NCI-H187 (cell line): Measurements from ENCODE around the gene DDX23.

ENCODE experiments used
- DNase-seq, 2 experiments: peaks; one replicate each; lab custom pipeline; 2025; lab: John Stamatoyannopoulos, UW

Gene DDX23

DNA sequence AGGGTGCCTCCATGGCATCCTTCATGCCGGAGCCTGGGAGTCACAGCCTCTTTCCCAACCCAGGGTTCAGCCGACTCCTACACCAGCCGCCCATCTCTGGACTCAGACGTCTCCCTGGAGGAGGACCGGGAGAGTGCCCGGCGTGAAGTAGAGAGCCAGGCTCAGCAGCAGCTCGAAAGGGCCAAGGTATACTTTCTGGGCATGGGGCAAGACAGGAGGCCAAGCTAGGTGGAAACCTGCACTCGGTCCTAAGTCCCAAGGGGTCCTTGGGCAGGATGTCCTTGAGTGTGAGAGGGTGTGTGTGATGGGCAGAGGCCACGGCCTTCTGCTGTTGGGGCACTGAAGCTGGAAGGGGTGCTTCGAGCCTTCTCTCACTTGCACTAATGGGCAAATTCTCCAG lies 28.7 kb downstream of the DDX23 start:
- DNase-seq: no peak

DNA sequence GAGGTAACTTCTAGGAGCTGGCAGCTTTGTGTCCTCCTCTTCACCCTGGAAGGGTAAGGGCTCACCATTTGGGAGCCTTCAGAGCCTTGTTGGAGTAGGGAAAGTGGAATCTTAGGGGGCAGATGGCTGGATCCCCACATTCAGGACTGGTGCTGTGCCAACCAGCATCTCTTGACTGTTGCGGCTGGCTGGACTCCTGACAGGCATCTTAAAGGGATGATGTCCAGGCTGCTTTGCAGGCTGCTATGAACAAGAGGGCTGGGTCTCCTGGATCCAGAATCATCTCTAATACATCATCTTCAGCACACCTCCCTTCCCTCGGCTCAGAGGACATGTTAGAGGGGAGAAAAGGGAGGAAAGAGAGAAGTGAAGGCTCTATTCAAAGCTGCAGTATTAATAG lies 29.3 kb downstream of the DDX23 start:
- no peak for DNase-seq

DNA sequence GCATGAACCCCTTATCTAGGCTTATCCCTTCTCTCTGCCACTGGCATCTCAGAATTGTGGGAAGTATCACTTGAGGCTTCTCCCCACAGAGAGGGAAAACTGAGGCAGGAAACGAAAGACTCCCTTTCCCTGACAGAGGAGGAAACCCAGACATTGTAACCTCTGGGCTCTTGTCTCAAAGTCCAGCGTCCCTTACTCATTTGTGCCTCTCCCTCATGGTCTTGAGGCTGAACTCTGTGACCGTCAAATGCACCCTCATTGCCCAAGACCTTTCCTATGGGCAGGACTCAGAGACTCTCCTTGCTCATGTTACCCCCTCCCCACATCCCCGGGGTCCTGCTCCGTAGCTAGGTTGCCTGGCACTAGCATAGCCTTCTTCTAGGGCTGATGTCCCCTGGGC lies 29.8 kb downstream of the DDX23 start:
- DNase-seq: no peak

DNA sequence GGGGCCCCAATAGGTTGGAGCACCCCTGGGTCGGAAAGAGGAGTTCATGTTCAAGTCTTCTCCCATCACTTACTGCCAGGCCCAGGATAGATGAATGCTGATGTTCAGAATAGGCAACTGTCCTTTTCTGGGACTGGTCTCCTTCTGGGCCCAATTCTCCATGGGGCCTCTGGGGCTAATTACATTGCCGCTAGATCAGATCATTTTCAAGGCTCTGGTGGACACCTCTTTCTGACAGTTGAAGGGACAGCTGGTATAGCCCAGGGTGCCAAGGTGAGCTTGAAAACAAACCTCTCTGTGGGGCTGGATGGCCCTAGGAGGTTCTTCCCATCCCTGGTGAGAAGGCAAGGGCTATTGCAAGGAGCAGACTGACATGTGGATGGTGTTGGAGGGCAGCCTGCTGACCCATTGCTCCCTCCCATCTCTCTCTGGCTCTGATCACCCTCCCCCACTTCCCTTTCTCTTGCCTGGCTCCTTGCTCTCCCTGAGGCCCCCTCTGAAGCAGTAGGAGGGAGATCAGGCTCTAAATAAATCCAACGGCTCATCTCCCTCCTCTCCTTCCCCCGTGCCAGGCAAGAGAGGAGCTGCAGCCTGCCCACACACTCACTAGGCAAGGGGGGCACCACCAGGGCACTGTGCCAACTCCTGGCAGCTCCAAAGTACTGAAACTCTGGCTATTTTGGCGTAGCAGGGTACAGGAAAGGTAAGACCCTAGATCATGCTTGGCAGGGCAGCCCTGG lies 31.8 kb downstream of the DDX23 start:
- DNase-seq: no peak

DNA sequence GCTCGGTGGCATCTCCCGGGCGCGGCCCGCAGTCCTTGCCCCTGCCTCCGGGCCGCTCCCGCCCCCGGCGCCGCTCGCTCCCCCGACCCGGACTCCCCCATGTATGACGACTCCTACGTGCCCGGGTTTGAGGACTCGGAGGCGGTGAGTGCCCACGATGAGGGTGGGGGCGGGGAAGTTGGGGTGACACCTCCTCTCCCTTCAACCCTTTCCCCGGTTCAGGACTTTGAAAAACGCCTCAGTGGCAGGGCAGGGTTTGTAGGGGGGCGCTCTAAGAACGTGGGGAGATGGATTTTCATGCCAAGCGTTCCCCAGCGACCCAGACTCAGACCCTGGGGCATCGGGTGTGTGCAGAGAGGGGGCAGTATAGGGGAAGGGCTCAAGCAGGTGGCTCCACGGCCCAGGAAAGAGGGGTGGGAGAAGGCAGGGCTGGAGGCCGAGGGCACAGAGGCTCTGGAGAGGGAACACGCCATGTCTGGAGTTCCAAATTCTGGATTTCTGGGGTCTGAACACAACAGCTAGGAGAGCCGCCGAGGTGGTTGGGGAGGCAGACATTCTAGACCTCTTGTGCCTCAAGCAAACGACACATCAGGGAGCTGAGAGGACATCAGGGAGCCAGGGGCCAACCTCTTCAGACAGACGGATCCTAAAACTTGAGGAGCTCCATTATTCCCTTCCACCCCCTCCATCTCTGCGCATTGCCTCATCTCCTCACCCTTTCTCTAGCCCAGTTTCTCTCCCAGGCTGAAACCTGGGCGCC lies 33.0 kb downstream of the DDX23 start:
- DNase-seq: peak in 1 of 2 experiments; percentile 56

DNA sequence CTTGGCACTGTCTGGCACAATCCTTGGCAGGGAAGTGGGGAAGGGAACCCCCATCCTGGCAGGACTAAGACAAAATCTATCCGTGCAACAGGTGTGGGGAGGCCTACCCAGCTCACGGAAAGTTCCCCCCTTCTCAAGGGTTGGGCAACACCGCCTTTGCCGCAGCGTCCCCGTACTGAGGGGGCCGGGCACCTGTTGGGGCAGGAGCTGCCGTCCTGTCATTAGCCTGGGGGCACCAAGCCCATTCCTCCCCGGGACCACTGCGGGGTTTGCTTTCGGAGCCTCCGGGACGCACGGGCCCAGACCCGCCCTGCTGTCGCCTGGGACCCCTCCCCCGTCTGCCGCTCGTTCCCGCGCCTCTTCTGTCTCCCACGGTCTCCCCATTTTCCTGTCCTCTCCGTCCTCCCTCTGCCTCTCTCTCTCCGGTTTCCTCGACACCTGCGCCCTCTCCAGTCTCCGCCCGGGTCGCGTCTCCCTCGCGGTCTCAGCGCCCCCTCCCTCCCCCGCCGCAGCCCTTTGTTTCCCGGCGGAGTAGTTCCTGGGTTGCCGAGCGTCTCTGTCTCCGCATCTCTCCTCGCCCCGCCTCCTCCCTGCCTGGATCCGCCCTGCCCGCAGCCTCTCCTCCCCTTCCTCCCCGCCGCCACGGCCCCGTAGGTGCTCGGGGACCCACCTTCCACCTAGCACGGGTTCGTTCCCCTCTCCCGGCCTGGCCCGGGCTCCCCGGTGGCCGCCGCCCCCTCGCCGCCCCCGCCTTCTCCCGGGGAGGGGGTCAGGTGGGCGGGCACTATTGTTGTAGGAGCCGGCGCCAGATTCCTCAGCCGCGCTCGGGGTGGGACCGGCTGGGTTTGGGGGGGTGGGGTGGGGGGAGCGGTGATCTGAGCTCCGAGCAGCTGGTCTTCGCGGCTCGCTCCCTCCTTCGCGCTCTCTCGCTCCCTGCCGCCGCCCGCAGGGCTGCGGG lies 33.8 kb downstream of the DDX23 start, which contains the start of gene CACNB3:
CACNB3 (plus strand) TSS at position 624 of the 958 bp plus-strand sequence. CDS start 434 bp downstream, outside the sequence.
- peak; percentile 75 to 88 for DNase-seq

DNA sequence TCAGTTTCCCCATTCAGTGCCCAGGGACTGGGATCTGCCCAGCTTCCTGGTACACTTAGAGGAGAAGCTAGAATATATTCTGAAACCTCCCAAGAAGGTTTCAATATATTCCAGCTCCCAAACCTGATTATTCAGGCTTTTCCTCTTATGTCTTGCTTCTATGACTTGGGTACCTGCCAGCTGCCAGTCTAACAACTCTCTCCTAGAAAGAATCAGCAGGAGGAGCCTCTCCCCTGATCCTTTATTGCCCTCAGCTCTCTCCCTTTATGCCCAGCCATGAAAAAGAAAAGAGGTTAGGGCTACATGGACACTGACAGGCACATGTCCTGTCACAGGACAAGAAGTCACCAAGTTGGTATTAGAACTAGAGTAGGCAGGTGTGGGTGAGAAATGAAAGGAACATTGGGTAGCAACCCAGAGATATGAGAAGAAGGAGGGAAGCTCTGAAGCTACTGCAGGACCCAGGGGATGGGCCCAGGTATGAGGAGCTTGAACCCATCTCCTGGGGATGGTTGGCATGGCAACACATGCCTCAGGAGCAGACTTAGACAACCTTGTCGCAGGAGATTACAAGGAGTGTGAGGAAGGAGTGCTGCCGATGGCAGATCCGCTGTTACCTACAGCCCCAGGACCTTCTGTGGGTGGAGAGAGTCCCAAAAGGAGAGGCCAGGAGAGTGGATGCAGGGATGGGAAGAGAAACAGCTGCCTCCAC lies 35.7 kb downstream of the DDX23 start:
- no peak for DNase-seq

DNA sequence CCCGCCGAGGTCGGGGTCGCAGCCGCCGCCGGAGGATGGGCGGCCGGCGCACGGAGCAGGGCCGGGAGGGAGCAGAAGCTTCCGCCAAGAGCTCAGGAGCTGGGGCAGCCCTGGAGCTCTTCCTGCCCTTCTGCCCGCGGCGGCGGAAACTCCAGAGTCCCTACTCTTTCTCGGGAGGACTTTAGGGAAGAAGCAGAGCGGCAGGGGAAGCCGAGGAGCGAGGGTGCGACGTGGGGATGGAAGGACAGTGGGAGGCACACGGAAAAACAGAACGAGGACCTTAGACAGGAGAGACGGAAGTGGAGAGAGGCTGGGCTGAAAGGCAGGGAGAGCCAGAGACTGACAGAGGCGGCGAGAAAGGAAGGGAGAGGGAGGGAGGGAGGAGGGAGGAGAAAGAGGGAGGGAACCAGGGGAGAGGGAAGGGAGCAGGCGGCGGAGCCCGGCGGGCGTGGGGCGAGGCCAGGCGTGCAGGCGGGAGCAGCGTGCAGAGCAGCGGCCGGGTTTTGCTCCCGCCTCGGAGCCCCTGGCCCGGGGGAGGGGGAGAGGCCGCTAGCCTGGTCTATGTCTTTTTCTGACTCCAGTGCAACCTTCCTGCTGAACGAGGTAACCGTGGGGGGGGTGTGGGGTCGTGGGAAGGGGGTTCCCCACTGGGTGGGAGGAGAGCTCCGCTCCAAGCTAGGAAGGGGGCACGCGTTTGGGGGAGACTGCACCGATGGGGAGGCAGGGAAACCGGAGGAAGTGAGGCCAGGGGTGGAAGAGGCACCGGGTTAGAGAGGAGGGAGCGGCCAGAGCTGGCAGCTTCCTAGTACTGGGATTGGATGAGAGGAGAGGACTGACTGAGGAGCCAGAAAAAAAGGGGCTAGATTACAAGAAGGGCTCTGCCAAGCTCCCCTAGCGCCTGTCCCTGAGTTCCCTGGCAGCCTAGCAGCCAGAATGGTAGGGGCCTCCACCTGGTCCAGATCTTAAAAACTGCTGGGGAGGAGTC lies 36.5 kb downstream of the DDX23 start:
- DNase-seq: peak; percentile 80 to 84

DNA sequence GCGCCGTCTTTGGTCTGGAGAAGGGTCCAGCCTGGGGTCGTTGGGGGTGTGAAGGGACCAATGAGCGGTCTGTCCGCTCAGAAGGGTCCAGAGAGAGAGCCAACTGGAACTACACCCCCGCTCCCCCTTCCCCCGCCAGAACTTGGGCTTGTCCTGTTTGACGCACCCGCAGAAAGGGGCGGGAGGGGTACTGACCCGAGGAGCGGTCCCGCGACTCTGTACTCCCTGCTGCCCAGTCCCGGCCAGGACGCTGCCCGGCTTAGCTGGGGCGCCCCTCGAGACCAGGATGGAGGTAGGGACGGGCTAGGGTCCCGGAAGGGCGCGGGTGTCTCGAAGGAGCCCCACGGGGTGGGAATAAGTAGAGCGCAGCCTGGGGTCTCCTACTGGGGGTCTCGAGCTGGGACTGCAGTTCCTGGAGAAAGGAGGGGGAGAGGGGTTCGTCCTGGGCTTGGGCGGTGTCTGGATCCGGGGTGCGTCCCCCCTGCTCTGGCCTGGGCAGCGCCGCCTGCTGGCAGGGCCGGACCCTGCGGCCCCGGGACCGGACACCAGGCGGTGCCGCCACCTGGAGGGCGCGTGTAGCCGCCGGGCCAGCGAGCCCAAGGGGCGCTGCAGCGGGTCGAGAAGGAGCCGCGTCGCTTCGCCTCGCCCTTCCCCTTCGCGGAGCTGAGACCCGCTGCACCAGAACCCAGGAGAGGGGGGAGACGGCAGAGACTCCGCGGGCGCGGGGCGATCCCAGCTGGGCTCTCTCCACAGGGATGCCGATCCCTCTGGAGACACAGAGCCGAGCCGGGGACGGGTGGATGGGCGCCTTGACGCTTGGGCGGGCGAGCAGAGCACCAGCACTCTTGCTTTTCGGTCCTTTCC lies 37.5 kb downstream of the DDX23 start:
- peak; percentile 55 to 72 for DNase-seq

DNA sequence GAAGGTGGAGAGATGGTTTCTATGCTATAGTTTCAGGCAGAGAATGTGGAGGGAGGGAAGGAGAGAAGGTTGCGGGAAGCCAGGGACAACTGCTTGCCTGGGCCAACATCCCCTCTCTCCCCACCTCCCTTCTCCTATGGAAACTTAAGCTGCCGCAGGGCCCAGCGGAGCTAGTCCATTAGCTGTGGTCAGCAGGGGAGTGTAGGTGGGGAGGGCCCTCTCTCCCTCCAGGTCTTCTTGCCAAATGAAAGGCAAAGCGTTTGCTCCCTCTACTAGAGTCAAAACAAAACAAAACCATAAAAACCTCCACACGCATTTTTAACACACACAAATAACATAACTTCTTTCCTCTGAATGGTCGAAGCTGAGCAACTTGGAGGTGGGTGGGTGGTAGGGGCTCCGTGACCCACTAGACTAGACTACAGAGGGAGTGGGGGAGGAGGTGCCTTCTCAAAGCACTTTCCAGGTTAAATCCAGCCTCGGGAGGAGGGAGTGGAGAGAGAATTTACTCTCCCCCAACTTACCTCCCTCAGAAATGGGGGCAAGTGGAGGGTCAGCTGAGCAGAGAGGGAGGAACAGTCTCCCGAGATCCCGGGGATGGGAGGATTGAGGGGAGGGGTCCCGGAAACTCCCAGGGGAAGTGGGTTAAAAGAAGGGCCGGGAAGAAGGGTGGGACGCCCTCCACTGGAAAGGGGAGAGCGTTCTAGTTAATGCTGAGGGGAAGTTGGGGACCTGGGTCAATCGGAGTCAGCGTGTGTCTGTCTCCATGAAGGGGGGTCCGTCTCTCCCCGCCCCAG lies 38.3 kb downstream of the DDX23 start:
- no peak for DNase-seq

DNA sequence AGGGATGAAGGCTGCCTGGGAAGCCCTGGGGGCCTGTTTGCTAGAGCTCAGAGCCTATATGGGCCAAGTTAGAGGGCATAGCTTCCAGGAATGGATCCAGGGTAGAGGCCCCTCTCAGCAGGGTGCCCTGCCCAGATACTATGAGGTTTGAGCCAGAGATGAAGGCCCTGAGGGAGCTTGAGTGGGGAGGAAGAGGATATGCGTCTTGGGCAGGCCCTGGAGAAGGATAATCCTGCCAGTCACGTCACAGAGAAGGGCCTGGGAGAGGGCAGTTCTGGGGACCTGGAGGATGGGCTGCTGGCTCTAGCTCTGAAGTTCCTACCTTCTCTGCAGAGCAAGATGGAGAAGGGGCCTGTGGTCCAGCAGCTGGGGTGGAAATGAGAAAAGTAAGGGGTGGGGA lies 39.6 kb downstream of the DDX23 start:
- no peak for DNase-seq

DNA sequence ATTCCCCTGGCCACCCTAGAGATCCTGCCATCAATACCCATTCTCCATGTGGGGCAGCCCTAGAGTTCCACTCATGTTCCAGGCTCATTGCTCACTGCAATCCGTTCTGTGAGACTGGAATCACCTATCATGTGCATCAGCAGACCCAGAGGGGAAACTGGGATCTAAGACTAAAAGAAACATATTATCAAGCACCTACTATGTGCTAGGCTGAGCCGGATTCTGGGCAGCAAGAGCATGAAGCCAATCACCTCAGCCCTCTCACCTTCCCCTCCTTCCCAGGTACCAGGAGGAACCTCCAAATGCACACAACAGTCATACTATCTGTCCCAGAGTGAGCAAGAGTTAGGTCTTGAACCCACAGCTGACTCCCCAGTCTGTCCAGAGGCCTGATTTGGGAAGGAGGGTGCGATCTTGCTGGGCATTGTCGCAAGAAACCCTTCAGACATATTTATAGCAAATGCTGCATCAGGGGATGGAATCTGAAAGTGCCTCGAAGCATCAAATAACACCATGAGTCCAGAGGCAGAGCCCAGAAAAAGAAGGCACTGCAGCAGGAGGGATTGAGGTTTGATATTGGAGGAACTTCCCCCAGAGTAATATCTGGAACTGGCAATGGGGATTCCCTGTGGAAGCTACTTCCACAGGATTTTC lies 40.4 kb downstream of the DDX23 start:
- DNase-seq: no peak

DNA sequence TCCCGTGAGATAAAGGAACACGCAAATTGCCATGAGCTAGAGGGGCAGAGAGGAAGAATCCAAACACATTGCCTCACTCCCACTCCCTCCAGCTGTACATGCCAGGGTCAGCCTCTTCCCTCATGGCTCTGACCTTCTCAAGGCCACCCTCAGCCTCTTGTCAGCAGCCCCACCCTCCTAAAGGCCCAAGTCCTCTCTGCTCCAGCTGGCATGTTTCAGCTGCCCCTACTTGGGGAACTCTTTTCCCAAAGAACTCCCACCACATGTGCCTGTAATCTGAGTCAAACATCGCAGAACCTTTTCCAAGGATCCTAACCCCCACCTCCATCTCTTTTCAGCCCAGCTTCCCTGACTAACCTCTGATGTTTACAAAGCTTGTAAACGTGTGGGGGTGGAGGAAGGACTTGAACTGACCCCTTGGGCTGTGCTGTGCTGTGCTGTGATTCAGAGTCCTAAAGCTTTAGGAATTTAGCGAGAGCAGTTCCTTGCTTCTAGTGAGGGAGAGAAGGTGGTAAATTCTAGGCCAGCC lies 41.0 kb downstream of the DDX23 start:
- no peak for DNase-seq

DNA sequence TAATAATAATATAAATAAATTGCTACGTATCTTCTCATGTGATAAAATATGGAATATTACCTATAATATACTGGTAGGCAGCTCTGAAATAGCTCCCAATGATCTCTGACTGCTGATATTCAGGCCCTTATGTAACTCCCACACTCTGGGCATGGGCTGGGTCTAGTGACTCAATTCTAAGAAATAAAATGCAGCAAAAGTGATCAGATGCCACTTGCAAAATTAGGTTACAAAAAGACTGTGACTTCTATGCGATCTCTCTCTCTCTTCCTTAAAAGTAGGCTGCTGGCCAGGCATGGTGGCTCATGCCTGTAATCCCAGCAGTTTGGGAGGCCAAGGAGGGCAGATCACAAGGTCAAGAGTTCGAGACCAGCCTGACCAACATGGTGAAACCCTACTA lies 44.0 kb downstream of the DDX23 start:
- no peak for DNase-seq

DNA sequence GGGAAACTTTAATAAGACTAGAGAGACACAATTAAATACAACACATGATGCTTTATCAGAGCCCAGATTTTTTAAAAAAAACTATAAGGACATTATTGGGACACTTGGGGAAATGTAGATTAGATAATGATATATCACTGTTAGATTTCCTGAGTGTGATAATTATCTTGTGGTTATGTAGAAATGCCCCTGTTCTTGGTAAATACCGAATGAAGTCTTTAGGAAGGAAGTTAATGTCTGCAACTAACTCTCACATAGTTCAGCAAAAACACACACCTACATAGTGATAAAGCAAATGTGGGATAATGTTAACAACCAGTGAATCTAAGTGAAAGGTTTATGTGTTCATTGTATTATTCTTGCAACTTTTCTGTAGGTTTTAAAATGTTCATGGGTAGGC lies 48.3 kb downstream of the DDX23 start:
- no peak for DNase-seq

DNA sequence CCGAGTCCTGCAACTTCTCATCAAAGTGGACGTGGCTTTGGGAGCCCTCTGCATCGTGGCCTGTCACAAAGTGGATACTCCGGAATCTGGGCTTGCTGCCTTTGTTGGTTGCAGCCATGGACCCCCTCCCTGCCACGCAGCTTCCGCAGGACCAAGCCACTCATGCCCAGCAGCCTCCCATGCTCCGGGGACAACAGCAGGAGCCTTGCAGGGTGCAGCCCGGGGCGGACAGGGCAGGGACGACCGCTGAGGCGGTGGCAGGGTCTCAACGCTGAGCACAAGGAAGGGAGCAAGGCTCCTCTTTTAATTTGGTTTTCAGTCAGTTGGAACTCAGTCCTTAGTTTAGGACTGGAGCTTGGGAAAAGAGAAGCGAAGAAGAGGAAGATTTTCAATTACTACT lies 51.0 kb downstream of the DDX23 start:
- no peak for DNase-seq

DNA sequence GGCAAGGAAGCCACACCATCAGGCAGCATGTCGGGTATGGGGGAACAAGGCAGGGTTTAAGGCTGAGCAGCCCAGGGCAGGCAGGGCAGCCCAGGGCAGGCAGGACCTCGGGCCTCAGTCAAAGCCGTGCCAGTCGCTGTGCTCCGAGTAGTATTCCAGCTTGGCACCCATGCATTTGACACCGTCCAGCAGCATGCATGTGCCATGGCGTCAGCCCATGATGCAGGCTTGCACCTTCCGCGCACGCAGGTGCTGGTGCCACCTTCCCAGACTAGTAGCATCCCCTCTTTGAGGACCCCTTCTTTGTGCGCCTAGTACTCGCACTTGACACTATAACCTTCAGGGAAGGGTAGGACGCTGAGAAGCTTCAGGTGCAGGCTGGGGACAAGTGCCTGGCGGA lies 51.5 kb downstream of the DDX23 start:
- no peak for DNase-seq

DNA sequence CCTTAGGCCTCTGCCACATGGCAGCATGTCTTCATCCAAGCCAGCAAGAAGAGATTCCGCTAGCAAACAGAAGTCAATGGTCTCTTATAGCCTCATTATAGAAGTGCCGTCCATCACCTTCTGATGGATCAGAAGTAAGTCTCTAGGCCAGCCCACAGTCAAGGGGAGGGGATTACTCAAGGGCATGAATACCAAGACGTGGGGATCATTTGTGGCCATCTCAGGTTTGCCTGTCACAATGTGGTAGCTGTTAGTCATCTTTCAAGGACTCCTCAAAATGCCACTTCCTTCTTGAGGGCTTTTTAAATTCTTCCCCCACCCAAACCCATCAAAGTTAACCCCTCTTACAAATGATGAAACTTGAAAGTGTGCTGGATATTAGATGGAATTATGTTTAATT lies 55.0 kb downstream of the DDX23 start:
- DNase-seq: no peak
